GM18505 (cell line): ENCODE results near the gene CD101.
"Not testable (repeated sequence)": the region's sequence is repeated elsewhere in the genome, so short reads cannot be mapped to it uniquely, and the experiment has no call there.

ENCODE experiments used
- ATAC-seq: cut with Tn5 transposase; IDR thresholded peaks from one replicate; pipeline ENCODE4 v1.9.1; 2021; ENCODE audit not compliant: unreplicated experiment
- POLR2A ChIP-seq: IDR thresholded peaks from 4 replicates; pipeline ENCODE4 v1.6.1; 2011; ENCODE audit warnings: borderline replicate concordance; ENCODE audit not compliant: insufficient read depth, insufficient read length; ENCODE audit errors: extremely low read depth

The CD101 gene

GRCh38 chr1:116972674-116973030, 28.9 kb upstream of the CD101 start:
- ATAC-seq: no peak
- no peak for TF ChIP-seq POLR2A

- ATAC-seq: not testable (repeated sequence)
These were observed 21.3 kb upstream of the CD101 start for GRCh38 chr1:116980309-116980708.

GRCh38 chr1:116981521-116982037, 20.0 kb upstream of the CD101 start:
- TF ChIP-seq POLR2A: no peak

GRCh38 chr1:116982319-116983004, 19.1 kb upstream of the CD101 start:
- ATAC-seq: no peak
- no peak for TF ChIP-seq POLR2A

More at GRCh38 chr1:116981521-116982037, 20.0 kb upstream of the CD101 start:
- ATAC-seq: no peak

GRCh38 chr1:116983112-116983511, 18.4 kb upstream of the CD101 start:
- ATAC-seq: no peak
- no peak for TF ChIP-seq POLR2A

- no peak for ATAC-seq
- TF ChIP-seq POLR2A: no peak
These were observed 17.9 kb upstream of the CD101 start for GRCh38 chr1:116983678-116984077.

- no peak for TF ChIP-seq POLR2A
- no peak for ATAC-seq
These were observed 17.0 kb upstream of the CD101 start for GRCh38 chr1:116984406-116985160.

- TF ChIP-seq POLR2A: no peak
- no peak for ATAC-seq
These were observed 14.9 kb upstream of the CD101 start for GRCh38 chr1:116986421-116987255.

GRCh38 chr1:116987256-116987555, 14.4 kb upstream of the CD101 start:
- no peak for TF ChIP-seq POLR2A
- no peak for ATAC-seq

- TF ChIP-seq POLR2A: no peak
These were observed 13.3 kb upstream of the CD101 start for GRCh38 chr1:116988248-116988647.

GRCh38 chr1:116988908-116989307, 12.7 kb upstream of the CD101 start:
- TF ChIP-seq POLR2A: no peak
- no peak for ATAC-seq

More at GRCh38 chr1:116988248-116988647, 13.3 kb upstream of the CD101 start:
- ATAC-seq: no peak

GRCh38 chr1:116989835-116990234, 11.7 kb upstream of the CD101 start:
- TF ChIP-seq POLR2A: no peak
- no peak for ATAC-seq

- no peak for TF ChIP-seq POLR2A
- ATAC-seq: no peak
These were observed 10.9 kb upstream of the CD101 start for GRCh38 chr1:116990612-116991151.
